NCI-H748 treated with DMSO at 0.1 percent for 48 hours (cell line): ENCODE data around the gene C11orf16.
"Not testable (repeated sequence)": the region's sequence is repeated elsewhere in the genome, so short reads cannot be mapped to it uniquely, and the experiment has no call there.

ENCODE experiments used
- DNase-seq: peaks from one replicate; lab custom pipeline; 2025; lab: John Stamatoyannopoulos, UW

Gene C11orf16

DNA sequence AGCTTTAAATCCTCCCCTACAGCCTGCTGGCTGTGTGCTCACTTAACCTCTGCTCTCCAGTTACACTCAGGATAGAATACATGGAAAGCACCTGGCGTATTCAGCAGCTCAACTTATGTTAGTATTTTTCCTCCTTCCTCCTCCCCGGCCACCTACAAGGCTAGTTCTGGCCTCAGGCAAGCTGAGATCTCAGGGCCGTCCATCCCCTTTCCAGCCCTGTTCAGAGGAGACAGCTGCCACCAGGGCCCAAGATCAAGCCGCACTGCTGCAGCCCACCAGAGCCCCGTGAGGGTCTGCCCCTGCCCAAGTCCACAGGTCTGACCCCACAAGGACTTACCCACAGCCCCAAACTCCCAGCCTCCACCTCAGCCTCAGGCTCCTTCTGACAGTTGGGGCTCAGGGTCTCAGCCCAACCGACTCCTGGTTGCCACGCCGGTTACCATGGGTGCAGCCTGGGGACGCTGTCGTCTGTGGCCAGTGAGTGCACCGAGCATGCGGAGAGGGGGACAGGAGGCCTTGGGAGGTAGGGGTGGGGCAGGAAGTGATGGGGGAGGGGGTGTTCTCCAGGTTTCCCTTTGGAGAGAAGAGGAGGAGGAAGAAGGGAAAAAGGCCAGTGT lies at the start of gene C11orf16:
C11orf16 (minus strand) TSS at position 384 of the 617 bp plus-strand sequence. CDS start 639 bp downstream, outside the sequence.
- DNase-seq, result peak; percentile 27

GRCh38 chr11:8980485-8980884 lies 47.7 kb upstream of the C11orf16 start:
- DNase-seq, result no peak

DNA sequence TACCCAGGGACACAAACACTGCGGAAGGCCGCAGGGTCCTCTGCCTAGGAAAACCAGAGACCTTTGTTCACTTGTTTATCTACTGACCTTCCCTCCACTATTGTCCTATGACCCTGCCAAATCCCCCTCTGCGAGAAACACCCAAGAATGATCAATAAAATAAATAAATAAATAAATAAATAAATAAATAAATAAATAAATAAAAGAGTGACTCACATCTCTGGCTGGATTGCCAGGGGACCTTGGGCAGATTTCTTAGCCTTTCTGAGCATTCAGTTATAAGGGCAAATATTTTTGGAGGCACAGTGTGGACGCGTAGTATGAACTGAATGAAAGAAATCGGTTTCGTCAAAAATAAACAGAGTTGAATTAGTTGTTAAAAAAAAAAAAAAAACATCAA lies 46.6 kb upstream of the C11orf16 start:
- DNase-seq, result not testable (repeated sequence)

- DNase-seq, result no peak
These were observed 40.4 kb upstream of the C11orf16 start for GRCh38 chr11:8973121-8973520.

DNA sequence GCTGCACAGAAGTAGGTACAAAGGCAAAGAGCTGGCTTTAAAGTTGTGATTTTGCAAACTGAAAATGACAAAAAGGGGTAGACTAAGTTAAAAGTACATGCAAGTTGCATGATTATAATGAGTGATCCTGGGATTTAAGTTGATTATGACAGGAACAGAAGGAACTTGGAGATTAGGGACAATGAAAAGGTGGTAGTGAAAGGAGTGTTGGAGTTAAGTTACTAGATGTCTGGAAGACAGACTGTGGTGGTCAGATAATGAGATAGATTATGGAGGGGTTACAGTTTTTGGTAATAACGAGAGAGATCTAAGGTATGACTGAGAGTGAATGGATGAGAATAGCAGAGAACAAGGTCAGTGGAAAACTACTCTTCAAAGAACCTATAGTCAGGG lies 39.2 kb upstream of the C11orf16 start:
- no peak for DNase-seq

GRCh38 chr11:8971196-8971923 lies 38.6 kb upstream of the C11orf16 start:
- DNase-seq, result no peak

GRCh38 chr11:8967184-8967583 lies 34.4 kb upstream of the C11orf16 start:
- DNase-seq, result no peak

DNA sequence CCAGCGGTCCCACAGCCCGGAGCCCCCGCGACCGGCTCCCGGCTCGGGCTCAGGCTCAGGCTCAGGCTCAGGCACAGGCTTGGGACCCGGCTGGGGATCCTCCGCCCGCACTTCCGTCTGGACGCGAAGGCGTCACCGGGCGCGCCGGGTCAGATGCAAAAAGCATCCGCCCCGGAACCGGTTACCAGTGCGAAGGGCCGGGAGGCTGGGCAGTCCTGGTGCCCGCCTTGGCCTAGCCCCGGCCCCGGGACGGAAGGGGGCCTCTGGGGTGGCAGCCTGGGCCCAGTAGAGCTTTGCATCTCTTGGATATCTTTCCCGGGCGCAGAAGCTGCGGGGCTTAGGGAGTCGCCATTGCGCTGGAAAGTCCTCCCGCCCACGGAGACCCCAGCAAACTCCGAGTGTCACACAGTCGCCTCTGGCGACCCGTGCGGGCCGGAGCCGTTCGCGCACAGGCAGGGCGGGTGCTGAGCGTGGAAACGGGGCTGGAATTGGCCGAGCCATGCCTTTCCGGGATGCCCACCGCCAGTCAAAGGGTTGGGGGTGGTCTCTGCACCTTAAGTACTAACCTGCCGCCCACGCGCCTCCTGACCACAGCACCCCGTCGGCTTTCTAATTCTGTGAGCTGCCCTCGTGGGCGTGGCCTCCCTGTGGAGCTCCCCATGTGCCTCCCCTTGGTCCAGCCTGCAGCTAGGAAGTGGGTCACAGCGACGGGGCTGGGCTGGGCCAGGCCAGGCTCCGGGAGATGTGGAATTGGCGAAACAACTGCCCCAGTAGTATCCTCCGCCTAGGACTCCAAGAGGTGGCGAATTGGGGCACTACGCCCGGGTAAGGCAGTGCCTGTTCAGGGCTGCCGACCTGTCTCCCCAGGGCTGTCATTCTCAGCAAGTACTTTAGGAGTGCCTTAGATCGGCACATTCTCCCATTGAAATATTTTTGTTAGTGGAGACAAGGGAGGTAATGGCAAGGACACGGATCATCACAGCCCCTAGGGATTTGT lies 31.9 kb upstream of the C11orf16 start, which contains the start of gene TMEM9B:
TMEM9B (minus strand) TSS at position 119 of the 997 bp plus-strand sequence. CDS start 129 bp downstream, outside the sequence.
- DNase-seq, result peak; percentile 58

DNA sequence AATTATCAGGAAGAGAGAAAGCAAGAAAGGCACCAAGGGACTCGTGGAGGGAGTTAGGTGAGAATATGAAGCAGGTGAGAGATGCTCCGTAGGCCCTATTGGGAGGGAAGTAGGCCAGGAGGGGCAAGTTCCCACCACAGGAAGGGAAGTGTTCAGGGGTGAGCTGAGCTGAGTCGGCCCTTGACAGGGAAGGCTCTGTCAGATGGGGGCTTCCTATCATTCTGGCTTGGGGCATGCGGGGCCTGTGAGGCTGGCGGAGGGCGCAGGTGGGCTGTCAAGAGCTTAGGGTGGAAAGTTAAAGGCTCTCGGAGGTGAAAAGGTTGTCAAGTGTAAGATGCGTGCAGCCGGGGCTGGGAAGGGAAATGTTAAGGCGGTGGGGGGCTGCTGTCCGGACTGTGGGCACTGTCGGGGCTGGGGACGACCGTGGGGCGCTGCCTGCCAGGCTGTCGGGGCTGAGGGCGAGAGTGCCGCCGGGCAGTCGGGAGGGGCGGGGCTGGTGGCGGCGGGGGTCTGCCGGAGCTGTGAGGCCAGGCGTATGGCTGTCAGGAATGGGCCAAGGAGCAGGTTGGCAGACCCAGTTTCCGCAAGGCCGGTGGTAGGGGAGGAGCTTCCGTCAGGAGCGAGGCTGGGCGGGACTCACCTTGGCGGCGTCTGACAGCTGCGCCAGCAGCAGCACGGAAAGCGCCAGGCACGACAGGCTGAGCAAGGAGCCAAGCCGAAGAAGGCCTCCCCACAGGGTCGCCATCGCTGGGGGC lies 31.0 kb upstream of the C11orf16 start:
- peak; percentile 58 for DNase-seq

- no peak for DNase-seq
These were observed 30.1 kb upstream of the C11orf16 start for GRCh38 chr11:8962841-8963240.

GRCh38 chr11:8961401-8961800 lies 28.7 kb upstream of the C11orf16 start:
- no peak for DNase-seq

- peak; percentile 36 for DNase-seq
These were observed 26.9 kb upstream of the C11orf16 start for GRCh38 chr11:8959546-8960166.

DNA sequence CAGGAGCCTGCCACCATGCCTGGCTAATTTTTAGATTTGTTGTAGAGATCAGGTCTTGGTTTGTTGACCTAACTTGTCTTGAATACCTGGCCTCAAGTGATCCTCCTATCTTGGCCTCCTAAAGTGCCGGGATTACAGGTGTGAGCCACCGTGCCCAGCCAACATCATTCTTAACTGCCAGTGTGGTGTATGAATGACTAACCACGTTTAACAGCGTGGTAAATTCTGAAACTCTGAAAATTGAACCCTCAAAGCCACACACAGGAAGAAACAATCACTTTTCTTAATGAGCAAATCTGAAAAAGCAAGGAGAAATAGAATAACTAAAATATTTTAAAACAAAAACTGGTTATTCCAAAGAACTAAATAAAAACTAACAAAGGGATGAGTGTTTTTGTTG lies 24.1 kb upstream of the C11orf16 start:
- DNase-seq, result no peak

DNA sequence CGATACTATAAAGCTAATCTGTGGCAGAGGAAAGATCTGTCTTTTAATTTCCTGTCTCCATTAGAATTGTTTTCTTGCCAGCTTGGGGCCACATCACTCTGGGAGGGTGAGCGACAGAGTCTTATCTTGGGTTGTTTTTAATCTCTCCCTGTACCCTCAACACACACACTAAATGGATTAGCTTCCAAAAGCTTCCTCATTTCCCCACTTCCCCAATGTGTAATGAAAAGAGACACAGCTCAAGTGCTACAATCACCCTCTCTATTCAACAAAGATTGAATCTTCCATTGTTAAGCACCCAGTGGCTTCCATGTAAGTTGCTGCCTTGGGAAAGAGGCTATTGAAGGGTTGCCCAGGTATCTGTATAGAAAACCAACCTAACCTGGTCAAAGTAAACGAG lies 16.1 kb upstream of the C11orf16 start:
- no peak for DNase-seq

DNA sequence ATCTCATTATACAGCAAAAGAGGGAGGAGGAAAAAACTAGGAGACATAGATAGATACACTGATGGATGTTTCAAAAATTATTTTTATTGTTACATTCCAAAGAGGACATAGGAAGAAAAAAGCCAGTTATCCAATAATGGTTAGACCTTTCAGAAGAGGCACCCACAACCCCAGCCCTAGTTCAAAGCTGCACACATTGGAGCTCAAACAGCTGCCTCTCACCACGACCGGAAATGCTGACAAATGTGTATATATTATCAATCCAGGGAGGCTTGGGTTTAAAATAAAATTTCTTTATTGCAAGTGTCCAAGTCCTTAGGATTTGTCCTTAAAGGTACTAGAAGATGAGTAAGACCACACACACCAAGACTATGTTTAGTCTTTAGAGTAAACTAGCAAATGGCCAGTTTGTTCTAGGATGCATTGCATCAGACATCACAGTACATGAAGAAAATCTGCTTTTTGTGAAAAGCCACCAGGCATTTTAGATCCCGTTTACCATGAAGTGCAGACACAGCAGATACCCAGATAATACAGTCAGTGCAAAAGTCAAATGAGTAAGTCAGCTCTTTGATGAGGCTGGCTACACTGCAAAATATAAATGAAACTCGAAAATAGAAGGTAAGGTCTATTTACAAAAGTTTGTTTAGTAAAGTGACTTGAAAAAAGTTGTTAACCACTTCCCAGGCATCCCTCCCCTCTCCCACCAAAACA lies 14.6 kb upstream of the C11orf16 start:
- no peak for DNase-seq

DNA sequence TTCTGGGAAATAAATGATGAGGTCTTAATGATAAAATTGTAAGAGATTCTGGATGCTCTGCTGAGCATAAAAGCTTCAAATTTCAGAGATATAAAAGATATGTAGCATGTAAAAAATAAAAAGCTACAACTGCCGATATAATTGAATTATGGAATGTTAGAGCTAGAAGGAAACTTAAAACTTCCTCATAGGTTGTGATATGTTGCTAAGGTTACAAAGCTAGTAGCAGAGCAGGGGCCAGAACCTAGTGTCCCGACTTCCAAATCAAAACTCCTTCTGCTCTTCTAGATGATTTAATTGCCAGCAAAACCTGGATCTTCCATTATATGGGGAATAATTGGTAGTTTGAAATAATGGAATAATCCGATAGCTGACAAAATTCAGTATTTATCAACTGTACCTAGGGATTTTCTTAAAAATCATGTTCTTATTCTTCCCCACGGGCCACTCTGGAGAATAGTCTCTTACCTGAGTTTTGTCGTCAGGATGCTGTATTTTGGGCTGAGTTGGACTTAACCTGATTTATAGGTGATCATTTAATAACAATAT lies 9.8 kb upstream of the C11orf16 start, which contains the start of gene ASCL3:
ASCL3 (minus strand) TSS at position 499 of the 549 bp plus-strand sequence. CDS start 4,855 bp downstream, outside the sequence.
- DNase-seq, result no peak

DNA sequence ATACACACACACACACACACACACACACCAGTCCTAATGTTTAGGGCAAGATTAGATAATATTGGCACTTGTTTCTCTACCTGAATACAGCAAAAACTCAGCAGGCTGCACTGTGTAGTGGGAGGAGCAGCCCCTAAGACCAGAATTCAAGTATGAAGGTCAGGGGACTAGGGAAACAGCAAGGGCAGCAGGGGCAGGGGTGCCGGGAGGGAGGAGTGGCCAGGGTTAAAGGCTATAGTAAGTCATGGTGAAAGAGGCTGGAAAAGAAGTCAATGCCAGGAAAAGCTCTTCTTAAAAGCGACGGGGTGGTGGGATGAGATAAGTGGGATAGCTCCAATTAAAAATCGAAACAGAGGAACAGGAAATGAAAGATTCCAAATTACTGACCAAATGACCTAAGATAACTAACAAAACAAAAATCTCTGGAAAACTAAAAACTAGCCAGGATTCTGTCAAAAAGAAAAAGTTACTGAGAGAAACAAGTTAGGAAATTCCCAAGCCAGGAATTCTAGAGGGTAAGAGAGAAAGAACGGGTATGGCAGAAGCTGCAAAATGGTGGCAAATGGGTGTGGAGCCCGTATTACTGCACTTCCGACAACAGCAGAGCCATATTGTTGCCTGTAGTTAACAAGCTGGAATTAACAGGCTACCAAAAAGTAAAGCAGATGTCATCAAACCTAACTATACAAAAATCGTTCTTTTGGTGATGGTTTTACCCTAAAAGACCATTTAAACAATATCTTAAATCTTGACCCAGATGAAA lies 8.8 kb upstream of the C11orf16 start:
- no peak for DNase-seq

DNA sequence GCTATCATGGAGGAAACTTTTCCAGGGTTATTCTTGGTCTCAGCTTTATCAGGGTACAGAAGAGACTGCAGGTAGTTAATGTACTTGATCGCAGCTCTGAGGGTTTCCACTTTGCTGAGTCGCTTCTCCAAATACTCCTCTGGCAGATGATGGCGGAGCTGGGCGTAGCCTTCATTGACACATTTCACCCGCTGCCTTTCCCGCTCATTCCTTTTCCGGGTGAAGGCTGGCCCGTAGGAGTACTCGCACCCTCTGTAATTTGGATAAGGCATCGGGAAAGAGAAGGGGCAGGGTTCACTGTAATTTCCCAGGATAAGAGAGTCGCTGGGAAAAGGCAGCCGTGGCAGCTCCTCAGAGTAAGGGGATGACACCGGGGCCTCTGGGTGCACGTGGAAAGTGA lies 4.9 kb upstream of the C11orf16 start:
- no peak for DNase-seq

- DNase-seq, result no peak
These were observed 4.4 kb upstream of the C11orf16 start for GRCh38 chr11:8937159-8937558.
